Measurements from ENCODE around the gene SAV1.
"Not testable (repeated sequence)": the region's sequence is repeated elsewhere in the genome, so short reads cannot be mapped to it uniquely, and the experiment has no call there.

SAV1 gene

DNA sequence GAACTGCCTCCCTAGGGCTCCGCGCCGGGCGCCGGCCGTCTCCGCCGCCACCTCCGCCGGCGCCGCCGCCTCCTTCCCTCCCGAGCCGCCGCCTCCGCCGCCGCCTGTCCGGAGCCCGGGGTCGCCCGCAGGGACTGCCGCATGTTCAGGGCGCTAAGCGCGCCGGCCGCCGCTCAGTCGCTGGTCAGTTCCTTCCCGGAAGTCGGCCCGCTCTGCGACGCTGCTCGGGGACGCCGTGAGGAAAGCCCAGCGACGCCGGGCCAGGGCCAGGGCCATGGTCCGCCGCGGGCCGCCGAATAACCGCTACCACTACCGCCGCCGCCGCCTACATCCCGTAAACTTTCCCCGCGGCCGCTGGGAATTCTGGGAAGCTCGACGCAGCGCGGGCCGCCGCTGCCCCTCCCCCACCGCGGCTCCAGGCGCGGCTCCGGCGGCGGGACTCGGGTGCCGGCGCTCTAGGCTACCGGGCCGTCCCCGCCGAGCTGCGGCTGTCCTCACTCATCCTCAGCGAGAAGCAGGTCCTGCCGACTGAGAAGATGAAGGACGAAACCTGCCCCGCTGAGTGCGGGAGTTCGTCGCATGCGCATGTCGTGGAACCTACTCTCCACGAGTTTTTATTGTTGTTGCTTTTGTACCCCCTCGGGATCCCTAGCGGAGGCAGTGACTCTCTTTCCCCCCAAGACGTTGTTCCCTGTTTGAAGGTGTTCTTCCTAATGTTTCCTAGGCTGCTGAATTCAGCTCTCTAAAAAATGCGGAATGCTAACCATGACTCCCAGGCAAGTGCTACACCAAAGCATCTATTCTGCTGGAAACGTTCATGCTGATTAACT is at the start of gene SAV1:
SAV1 (minus strand) TSS at position 311 of the 830 bp plus-strand sequence. CDS start 339 bp downstream, outside the sequence.
- DNase-seq (ENCODE audit: low read depth) = peak; percentile 53

- no peak for DNase-seq (ENCODE audit: low read depth)
Observed at GRCh38 chr14:50717811-50718210, 49.7 kb upstream of the SAV1 start.

DNA sequence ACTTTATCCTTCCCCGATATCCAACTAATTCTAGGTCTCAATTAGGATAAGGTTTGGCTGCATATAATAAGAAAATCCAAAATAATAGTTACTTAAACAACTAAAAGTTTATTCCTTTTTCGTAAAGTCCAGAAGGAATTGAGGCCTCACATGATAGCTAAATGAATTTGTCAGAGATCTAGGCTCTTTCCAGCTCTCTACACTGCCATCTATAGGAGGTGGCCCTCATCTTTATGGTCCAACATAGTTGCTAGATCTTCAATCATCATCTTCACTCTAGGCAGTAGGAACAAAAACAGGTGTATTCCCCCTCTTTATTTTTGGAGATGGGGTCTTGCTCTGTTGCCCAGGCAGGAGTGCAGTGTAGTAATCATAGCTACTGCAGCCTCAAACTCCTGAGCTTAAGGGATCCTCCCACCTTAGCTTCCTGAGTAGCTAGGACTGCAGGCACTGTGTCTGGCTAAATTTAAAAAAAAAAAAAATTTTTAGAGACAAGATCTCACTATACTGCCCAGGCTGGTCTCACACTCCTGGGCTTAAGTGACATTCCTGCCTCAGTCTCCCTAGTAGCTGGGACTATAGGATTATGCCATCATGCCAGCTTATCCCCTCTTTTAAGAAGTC is 46.5 kb upstream of the SAV1 start:
- no peak for DNase-seq (ENCODE audit: low read depth)

DNA sequence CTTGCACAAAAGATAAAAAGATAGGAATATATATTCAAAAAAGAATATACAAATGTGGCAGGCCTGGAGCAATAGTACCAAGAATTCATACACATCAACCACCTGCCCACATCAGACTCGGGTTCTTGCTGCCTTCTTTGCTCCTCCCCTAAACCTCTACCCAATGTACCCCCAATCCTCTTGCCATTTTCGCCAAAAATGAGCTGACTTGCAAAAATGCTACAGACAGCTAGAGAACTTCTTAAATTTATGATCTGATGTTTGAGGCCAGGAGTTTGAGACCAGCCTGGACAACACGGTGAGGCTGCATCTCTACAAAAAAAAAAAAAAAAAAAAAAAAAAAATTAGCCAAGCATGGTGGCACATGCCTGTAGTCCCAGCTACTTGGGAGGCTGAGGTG is 42.9 kb upstream of the SAV1 start:
- DNase-seq (ENCODE audit: low read depth) = no peak

DNA sequence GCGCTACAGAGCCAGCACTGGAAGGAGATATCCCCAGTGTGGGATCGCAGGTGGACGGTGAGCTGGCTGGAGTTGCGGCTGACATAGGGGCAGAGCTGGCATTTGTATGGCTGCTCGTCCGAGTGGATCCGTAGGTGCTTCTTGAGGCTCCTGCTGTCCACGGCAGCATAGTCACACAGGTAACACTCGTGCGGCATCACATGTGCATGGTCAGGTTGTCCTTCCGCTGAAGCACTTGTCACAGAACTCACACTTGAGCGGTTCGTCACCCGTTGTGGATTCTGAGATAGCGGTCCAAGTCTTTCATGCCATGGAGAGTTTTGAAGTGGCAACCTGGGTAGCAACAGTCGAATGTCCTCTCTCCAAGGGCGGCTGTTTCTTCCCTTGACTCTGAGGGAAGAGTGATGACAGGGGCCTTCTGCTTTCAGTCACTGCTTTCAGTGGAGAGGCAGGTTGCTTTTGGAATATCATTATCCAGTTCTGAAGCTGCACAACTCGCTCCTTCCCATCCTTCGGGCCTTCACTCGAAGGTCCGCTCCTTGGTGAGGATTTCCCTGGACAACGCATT is 37.0 kb upstream of the SAV1 start:
- no peak for DNase-seq (ENCODE audit: low read depth)

- no peak for DNase-seq (ENCODE audit: low read depth)
Observed at GRCh38 chr14:50704454-50705010, 36.4 kb upstream of the SAV1 start.

- no peak for DNase-seq (ENCODE audit: low read depth)
Observed at GRCh38 chr14:50697659-50698290, 29.7 kb upstream of the SAV1 start.

DNA sequence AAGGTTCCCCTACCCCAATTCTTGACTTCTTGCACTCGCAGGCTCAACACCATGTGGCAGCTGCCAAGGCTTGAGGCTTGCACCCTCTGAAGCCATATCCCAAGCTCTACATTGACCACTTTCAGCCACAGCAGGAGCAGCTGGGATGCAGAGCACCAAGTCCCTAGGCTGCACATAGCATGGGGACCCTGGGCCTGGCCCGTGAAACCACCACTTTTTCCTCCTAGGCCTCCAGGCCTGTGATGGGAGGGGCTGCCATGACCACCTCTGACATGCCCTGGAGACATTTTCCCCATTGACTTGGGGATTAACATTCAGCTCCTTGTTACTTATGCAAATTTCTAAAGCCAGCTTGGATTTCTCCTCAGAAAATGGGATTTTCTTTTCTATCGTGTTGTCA is 26.2 kb upstream of the SAV1 start:
- DNase-seq (ENCODE audit: low read depth) = not testable (repeated sequence)

DNA sequence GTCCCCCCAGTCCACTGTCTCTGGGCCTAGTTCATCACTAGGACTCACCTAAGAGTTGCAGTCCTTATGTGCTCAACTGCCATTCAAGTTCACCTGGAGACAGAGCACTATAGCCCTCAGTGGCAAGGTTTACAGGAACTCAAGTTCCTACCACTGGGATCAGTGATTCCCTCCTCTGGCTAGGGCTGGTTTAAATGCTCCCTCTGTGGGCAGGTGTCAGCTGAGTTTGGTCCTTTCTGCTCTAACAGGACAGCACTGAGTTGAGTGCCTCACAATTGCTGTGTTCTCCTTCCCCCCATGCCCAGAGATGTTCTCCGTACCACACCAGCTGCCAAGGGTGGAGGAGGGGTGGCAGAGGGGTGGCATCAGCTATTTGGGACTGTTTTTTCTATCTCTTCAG is 20.8 kb upstream of the SAV1 start:
- DNase-seq (ENCODE audit: low read depth) = no peak

GRCh38 chr14:50679674-50680073 is 11.6 kb upstream of the SAV1 start:
- no peak for DNase-seq (ENCODE audit: low read depth)

DNA sequence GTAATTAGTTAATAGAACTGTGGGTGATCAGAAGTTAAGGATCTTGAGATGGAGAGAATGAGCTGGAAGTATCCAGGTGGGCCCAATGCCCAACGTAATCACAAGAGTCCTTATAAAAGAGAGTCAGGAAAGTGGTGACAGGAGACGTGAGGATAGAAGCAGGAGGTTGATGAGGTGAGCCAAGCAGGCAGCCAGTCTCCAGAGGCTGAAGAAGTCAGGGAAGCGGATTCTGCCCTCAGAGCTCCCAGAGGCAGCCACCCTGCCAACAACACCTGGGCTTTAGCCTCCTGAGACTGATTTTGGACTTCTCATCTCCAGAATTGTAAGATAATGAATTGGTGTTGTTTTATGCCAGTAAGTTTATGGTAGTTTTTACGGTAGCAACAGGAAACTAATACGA is 10.1 kb upstream of the SAV1 start:
- no peak for DNase-seq (ENCODE audit: low read depth)

DNA sequence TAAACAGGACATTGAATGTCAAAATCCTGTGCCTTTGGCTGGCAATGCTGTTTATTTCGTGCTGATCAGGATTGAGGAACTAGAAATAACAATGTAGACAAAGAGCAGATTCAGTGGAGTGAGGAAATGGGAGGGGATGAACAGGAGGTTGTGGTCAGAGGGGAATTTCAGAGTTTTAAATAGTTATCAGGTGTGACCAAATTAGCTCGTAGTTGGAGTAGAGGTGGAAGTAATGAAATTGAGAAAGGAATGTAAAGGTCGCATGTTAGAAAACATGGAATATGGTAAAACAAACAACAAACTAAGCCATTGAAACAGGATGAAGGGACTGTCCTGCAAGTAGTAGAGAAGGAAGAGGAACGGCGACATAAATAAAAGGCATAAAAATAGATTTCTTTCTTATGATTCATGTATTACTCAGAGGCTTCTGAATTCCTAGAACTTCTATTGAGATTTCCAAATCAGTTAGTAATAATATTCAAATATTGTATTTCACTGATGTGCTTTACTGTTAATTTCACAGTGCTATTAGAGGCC is 9.5 kb upstream of the SAV1 start:
- peak; percentile 42 for DNase-seq (ENCODE audit: low read depth)

GRCh38 chr14:50676814-50677516 is 8.9 kb upstream of the SAV1 start:
- DNase-seq (ENCODE audit: low read depth) = no peak

- peak; percentile 27 for DNase-seq (ENCODE audit: low read depth)
Observed at GRCh38 chr14:50675597-50675996, 7.5 kb upstream of the SAV1 start.

DNA sequence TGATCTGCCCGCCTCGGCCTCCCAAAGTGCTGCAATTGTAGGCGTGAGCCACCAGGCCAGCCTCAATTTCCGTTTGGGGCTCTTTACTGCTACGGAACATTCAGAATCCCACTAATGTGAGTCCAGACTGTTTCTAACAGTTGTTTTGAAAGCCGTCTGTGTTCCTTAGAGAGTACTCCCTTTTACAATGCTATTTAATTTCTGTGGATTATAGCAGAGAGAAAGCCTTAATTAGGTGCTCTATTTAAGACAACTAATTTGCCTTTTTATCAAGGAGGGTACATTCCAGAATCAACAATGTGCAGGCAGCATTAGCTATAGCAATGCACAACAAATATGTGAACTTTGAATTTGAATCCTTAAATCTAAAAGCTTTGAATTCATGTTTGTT is 2.8 kb upstream of the SAV1 start:
- no peak for DNase-seq (ENCODE audit: low read depth)

GRCh38 chr14:50670196-50670865 is 2.2 kb upstream of the SAV1 start:
- no peak for DNase-seq (ENCODE audit: low read depth)

DNA sequence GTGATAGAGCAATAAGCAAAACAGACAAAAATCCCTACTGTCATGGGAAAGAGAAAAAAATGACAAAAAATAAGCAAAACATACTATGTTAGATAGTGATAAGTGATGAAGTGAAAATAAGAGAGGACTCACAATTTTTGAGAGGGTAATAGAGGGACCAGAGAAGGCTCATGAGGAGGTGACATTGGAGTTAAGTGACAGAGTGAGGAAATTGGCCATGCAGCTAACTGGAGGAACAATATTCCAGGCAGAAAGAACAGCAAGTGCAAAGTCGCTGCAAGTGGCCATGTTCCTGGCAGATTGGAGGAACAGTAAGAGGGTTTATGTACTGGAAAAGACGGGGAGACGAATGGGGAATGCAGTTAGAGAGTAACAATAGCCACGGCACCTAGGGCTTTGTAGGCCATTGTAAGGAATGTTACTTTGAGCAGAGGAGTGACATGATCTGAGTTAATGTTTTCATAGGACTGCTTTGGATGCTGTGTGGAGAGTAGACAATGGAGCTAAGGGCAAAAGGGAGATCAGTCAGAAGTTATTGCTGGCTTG is 1.4 kb upstream of the SAV1 start:
- DNase-seq (ENCODE audit: low read depth) = no peak

GRCh38 chr14:50668826-50669143 is 679 bp upstream of the SAV1 start:
- no peak for DNase-seq (ENCODE audit: low read depth)

DNA sequence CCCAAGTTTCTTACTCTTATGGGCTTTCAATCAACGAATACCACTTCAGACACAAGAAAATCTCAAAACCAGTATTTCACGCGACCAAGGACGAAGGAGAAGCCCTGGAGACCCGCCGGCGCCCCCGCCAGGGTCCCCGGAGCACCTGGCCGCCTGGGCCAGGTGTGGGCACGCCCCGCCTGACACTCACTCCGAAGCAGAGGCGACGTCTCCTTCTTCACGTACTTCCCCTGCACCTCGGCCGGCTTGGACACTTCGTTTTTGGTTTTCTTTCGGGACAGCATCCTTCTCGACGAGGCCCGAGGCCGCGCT is 466 bp downstream of the SAV1 start:
- no peak for DNase-seq (ENCODE audit: low read depth)

GRCh38 chr14:50666772-50667683 is 1.1 kb downstream of the SAV1 start:
- no peak for DNase-seq (ENCODE audit: low read depth)

Measured in GM04503 (cell line).